PC-3 (cell line): ENCODE results near the gene CCRL2. TPM values are rescaled to one million over a fixed set of nuclear protein-coding genes. Genes with fewer than 3 reads are reported as not detected.
"Not testable (repeated sequence)": the region's sequence is repeated elsewhere in the genome, so short reads cannot be mapped to it uniquely, and the experiment has no call there.

Experiments
- ATAC-seq: fragments of 200-7000 bp; cut with Tn5 transposase; 2 replicates; pipeline ENCODE4 v1.9.1; 2020; ENCODE audit warnings: mild to moderate bottlenecking, moderate library complexity
- BruUV-seq: library from RNA; stranded (reverse); fragments of 400-500 nt; replicated peaks from 2 replicates; lab custom pipeline; 2021; lab: Mats Ljungman, UMichigan
- CTCF ChIA-PET: fragments of 300-600 bp; sonication (Branson Sonifier 250); formaldehyde crosslinking; loops from one replicate; lab custom pipeline; 2022; ENCODE audit warnings: antibody characterized with exemption; lab: Charles Lee
- POLR2A ChIA-PET: fragments of 300-600 bp; sonication (Branson Sonifier 250); formaldehyde crosslinking; loops from one replicate; lab custom pipeline; 2022; ENCODE audit warnings: antibody characterized with exemption; ENCODE audit not compliant: unreplicated experiment; lab: Charles Lee
- DNase-seq: peaks from one replicate; pipeline ENCODE4 v3.0.0-alpha.2; 2015
- H2AFZ ChIP-seq: fragments of 300-600 bp; sonication (generic); 2 replicates; pipeline ENCODE4 v1.6.0; 2016; ENCODE audit warnings: antibody characterized with exemption, low read length
- H3F3A ChIP-seq: fragments of 300-600 bp; sonication (generic); one replicate; pipeline ENCODE4 v1.6.0; 2017; ENCODE audit warnings: antibody characterized with exemption, low read length, control low read depth, mild to moderate bottlenecking; ENCODE audit not compliant: unreplicated experiment
- H3K27ac ChIP-seq: fragments of 300-600 bp; sonication (generic); 2 replicates; pipeline ENCODE4 v1.5.1; 2016; ENCODE audit warnings: mild to moderate bottlenecking, low read length
- H3K27me3 ChIP-seq: fragments of 300-600 bp; sonication (generic); 2 replicates; pipeline ENCODE4 v1.6.1; 2016; ENCODE audit warnings: low read length, mixed read lengths
- H3K36me3 ChIP-seq: fragments of 300-600 bp; sonication (generic); 2 replicates; pipeline ENCODE4 v1.6.1; 2016; ENCODE audit warnings: low read depth, mixed run types, low read length, mixed read lengths
- H3K4me1 ChIP-seq: fragments of 300-600 bp; sonication (generic); 2 replicates; pipeline ENCODE4 v1.5.1; 2016; ENCODE audit warnings: low read length; ENCODE audit not compliant: insufficient read depth
- H3K4me2 ChIP-seq: fragments of 300-600 bp; sonication (generic); 2 replicates; pipeline ENCODE4 v1.6.0; 2016; ENCODE audit warnings: low read length
- H3K4me3 ChIP-seq: fragments of 300-600 bp; sonication (generic); 2 replicates; pipeline ENCODE4 v1.5.1; 2016; ENCODE audit warnings: mild to moderate bottlenecking, low read length, mixed read lengths
- H3K79me2 ChIP-seq: fragments of 300-600 bp; sonication (generic); 2 replicates; pipeline ENCODE4 v1.6.1; 2017; ENCODE audit warnings: low read length, mixed read lengths
- H3K9ac ChIP-seq: fragments of 300-600 bp; sonication (generic); 2 replicates; pipeline ENCODE4 v1.6.0; 2016; ENCODE audit warnings: mild to moderate bottlenecking, low read length
- H3K9me2 ChIP-seq: fragments of 300-600 bp; sonication (generic); replicated peaks from 2 replicates; pipeline ENCODE4 v1.6.1; 2016; ENCODE audit warnings: mixed run types, low read length, mixed read lengths
- H3K9me3 ChIP-seq: fragments of 300-600 bp; sonication (generic); 2 replicates; pipeline ENCODE4 v1.6.1; 2016; ENCODE audit warnings: low read length, mixed read lengths
- H4K20me1 ChIP-seq: fragments of 300-600 bp; sonication (generic); 2 replicates; pipeline ENCODE4 v1.6.1; 2016; ENCODE audit warnings: low read length, mixed read lengths
- EZH2 ChIP-seq: fragments of 300-600 bp; sonication (generic); IDR thresholded peaks from one replicate; pipeline ENCODE4 v1.6.1; 2017; ENCODE audit warnings: antibody characterized with exemption, mild to moderate bottlenecking, low read length; ENCODE audit not compliant: unreplicated experiment
- EZH2phosphoT487 ChIP-seq: fragments of 300-600 bp; sonication (generic); IDR thresholded peaks from 2 replicates; pipeline ENCODE4 v1.6.1; 2018; ENCODE audit warnings: mild to moderate bottlenecking, antibody characterized with exemption, low read length, borderline replicate concordance
- intact Hi-C: fragments of 100-400 bp; cut with micrococcal nuclease; formaldehyde crosslinking; loops from 2 replicates; pipeline ENCODE4 v1.9.0; 2023
- total RNA-seq: library from RNA; depleted of rRNA; stranded (reverse); fragments of >200 nt; gene quantifications from 2 replicates; pipeline ENCODE4 v1.2.3, GENCODE V29; 2014
- TF ChIP-seq, protein P1 (sequence below): fragments of 300-600 bp; sonication (generic); conservative IDR thresholded peaks from 2 replicates; pipeline ENCODE4 v1.5.1; 2017; ENCODE audit warnings: antibody characterized with exemption, low read depth, mild to moderate bottlenecking, low read length

CCRL2 gene
- total RNA-seq, 1 experiment from 2014 or later: 5.5 TPM

DNA sequence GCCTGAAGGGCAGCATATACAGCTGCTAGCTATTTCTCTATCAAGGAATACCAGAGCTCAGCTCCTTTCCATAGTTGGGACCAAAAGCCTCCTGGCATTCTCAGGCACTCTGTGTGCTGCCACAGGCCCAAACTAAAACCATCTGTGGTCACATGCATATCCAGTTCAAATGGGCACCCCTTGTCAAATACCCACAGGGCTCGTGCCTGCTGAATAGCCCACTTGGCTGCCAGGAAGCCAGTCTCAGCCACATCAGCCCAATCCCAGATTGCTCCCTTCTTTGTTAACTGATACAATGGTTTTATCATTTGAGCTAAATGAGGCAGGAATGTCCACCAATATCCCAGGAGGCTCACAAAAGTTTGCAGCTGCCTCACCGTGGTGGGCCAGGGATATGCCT is 13.9 kb downstream of the CCRL2 start:
- ChIA-PET CTCF (no interaction called here), POLR2A (no interaction called here)
- Histone ChIP-seq H3K4me2 (no peak overlapping the region), H3K79me2 (no peaks in the 10 kb centered on the region), H3K4me3 (no peak overlapping the region), H4K20me1 (no peaks in the 10 kb centered on the region), H2AFZ (no peak overlapping the region), H3K27me3 (no peaks in the 10 kb centered on the region), H3K9me2 (no peaks in the 10 kb centered on the region), H3F3A (no peaks in the 10 kb centered on the region), H3K9me3 (no peaks in the 10 kb centered on the region), H3K9ac (no peak overlapping the region), H3K36me3 (no peaks in the 10 kb centered on the region), H3K4me1 (peaks cover 27% of the 10 kb centered on the region), H3K27ac (no peak overlapping the region)
- TF ChIP-seq EZH2 (no peak), EZH2phosphoT487 (no peak)
- TF ChIP-seq, protein P1, sequence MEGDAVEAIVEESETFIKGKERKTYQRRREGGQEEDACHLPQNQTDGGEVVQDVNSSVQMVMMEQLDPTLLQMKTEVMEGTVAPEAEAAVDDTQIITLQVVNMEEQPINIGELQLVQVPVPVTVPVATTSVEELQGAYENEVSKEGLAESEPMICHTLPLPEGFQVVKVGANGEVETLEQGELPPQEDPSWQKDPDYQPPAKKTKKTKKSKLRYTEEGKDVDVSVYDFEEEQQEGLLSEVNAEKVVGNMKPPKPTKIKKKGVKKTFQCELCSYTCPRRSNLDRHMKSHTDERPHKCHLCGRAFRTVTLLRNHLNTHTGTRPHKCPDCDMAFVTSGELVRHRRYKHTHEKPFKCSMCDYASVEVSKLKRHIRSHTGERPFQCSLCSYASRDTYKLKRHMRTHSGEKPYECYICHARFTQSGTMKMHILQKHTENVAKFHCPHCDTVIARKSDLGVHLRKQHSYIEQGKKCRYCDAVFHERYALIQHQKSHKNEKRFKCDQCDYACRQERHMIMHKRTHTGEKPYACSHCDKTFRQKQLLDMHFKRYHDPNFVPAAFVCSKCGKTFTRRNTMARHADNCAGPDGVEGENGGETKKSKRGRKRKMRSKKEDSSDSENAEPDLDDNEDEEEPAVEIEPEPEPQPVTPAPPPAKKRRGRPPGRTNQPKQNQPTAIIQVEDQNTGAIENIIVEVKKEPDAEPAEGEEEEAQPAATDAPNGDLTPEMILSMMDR: no peak
- ATAC-seq (no peak), DNase-seq (no peak)
- BruUV-seq: no TSS peak
- intact Hi-C loops: no loop called here

DNA sequence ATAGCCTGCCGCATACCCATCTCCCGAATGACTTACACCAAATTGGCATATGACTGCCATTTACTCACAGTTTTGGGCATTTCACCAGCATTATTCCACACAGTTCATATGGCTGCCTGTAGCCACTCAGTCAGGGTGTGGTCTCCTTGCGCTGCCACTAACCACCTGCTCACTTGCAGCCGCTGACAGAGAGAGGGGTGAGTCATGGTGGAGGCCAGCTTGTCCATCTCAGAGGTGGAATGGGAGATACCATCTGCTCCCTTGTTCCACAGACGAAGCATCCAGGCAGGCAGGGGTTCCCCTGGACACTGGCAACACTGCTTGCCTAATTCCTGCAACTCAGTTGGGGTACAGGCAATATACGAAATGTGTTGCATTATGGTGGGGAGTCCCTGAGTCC is 15.6 kb downstream of the CCRL2 start:
- H3K27me3 ChIP-seq: no peaks in the 10 kb centered on the region
- H3K4me3 ChIP-seq: no peak overlapping the region
- H2AFZ ChIP-seq: peak overlapping the region; percentile 10; the same call in 1 of the 2 replicates
- H3K9me2 ChIP-seq: no peaks in the 10 kb centered on the region
- H3K9ac ChIP-seq: no peak overlapping the region; the same call in 1 of the 2 replicates
- no TSS peak for BruUV-seq
- ATAC-seq (peak; percentile 100), DNase-seq (peak; percentile 97)
- no peaks in the 10 kb centered on the region for H3F3A ChIP-seq
- peaks cover 37% of the 10 kb centered on the region for H3K4me1 ChIP-seq
- no peak for TF ChIP-seq EZH2
- TF ChIP-seq, protein P1: no peak
- TF ChIP-seq EZH2phosphoT487: no peak
- H4K20me1 ChIP-seq: no peaks in the 10 kb centered on the region
- no peaks in the 10 kb centered on the region for H3K79me2 ChIP-seq
- POLR2A ChIA-PET: no interaction called here
- CTCF ChIA-PET: no interaction called here
- no peaks in the 10 kb centered on the region for H3K9me3 ChIP-seq
- H3K4me2 ChIP-seq: no peak overlapping the region
- H3K36me3 ChIP-seq: no peaks in the 10 kb centered on the region
- H3K27ac ChIP-seq: peak overlapping the region; percentile 72
- intact Hi-C loops: loop anchor here (2.0 kb wide), 1 partner anchor 16 kb away; the partner anchor contains the start of genes CCR5AS and CCRL2

DNA sequence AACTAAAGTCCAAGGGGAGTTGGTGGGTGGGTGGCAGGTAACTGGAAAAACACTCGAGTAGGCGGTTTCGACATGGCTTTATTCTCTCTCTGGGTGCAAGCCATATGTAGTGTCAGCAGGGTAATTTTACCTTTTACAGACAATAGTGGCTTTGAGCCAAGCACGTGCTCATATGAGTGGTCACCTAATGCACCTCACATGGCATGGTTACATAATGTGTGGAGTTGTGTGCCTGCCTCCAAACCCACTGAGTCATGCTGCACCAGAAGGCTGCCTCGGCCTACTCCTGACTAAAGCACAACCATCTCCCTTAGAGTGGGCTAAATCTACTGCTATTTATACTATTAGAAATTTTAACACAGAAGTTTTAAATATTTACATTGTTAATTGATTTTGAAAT is 16.5 kb downstream of the CCRL2 start:
- POLR2A ChIA-PET: no interaction called here
- H3K36me3 ChIP-seq: no peaks in the 10 kb centered on the region
- no peak overlapping the region for H2AFZ ChIP-seq
- BruUV-seq: no TSS peak
- H3K4me3 ChIP-seq: no peak overlapping the region
- no peaks in the 10 kb centered on the region for H3K79me2 ChIP-seq
- no peaks in the 10 kb centered on the region for H3F3A ChIP-seq
- no peaks in the 10 kb centered on the region for H3K27me3 ChIP-seq
- H3K27ac ChIP-seq: peak overlapping the region; percentile 59
- CTCF ChIA-PET: no interaction called here
- no peak overlapping the region for H3K4me2 ChIP-seq
- H3K9ac ChIP-seq: no peak overlapping the region; the same call in 1 of the 2 replicates
- intact Hi-C loops: loop anchor here (2.0 kb wide), 1 partner anchor 17 kb away; the partner anchor contains the start of genes CCR5AS and CCRL2
- DNase-seq (peak; percentile 73), ATAC-seq (no peak)
- no peaks in the 10 kb centered on the region for H3K9me2 ChIP-seq
- no peaks in the 10 kb centered on the region for H3K9me3 ChIP-seq
- no peaks in the 10 kb centered on the region for H4K20me1 ChIP-seq
- peaks cover 47% of the 10 kb centered on the region for H3K4me1 ChIP-seq
- TF ChIP-seq EZH2 (no peak), EZH2phosphoT487 (no peak)
- TF ChIP-seq, protein P1: no peak

DNA sequence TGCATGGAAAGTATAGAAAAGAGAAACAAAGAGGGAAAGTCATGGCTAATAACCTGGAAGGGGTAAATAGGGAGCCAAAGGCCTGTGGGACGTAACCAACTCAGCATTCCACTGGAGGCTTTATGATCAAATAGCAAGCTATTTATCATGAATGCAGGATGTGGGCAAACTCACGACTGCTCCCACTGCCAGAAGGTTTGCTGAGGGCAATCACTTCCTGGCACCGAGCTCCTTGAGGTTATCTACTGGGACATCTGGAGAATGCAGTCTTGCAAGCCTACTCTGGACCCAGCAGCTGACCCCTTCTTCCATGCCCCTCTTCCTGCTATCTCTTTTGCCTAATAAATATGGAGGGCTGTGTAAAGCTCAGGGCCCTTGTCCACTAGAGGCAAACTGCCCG is 19.4 kb downstream of the CCRL2 start:
- H3K9me2 ChIP-seq, H3K27ac ChIP-seq, H3K79me2 ChIP-seq, H2AFZ ChIP-seq, H3K27me3 ChIP-seq, H3K4me3 ChIP-seq, BruUV-seq, H3K9me3 ChIP-seq, H3K4me2 ChIP-seq, ATAC-seq, H4K20me1 ChIP-seq, H3F3A ChIP-seq, CTCF ChIA-PET, H3K9ac ChIP-seq, H3K36me3 ChIP-seq: not testable (repeated sequence)
- POLR2A ChIA-PET: interaction anchor here (0.8 kb wide), 1 partner anchor 19 kb away, joined by 15 read pairs; the partner anchor contains the start of genes CCR5AS and CCRL2
- DNase-seq: peak; percentile 66
- intact Hi-C loops: loop anchor here (5.0 kb wide), 1 partner anchor 209 kb away; no protein-coding TSS in a partner anchor
- peaks cover 65% of the 10 kb centered on the region for H3K4me1 ChIP-seq
